Measurements from ENCODE around the gene RAD9A.
"Not testable (repeated sequence)": the region's sequence is repeated elsewhere in the genome, so short reads cannot be mapped to it uniquely, and the experiment has no call there.

RAD9A gene

DNA sequence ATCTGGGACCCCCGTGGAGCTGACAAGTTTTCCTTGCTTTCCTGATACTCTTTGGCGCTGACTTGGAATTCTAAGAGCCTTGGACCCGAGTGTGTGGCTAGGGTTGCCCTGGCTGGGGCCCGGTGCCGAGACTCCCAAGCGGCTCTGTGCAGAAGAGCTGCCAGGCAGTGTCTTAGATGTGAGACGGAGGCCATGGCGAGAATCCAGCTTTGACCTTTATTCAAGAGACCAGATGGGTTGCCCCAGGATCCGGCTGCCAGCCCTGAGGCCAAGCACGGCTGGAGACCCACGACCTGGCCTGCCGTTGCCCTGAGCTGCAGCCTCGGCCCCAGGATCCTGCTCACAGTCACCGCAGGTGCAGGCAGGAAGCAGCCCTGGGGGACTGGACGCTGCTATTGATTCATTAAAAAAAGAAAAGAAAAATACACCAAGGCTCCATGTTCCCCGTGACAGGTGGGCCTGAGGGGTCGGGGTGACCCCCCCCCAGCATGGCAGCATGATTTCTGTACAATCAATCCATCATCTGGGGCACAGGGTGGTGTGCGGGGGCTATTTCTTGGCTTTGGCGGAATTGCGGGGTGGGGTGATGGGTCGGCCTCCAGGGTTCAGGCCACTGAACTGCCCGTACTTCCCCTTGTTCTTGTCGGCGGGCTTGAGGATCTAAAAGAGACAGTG is 6.3 kb downstream of the RAD9A start:
- no peak overlapping the region for H3K4me3 ChIP-seq (ENCODE audit: low read depth, low read length)
- TF ChIP-seq MYC (IDR thresholded peaks at IDR 0.05; ENCODE audit: low read depth, low read length) (no peak), POLR2A (IDR thresholded peaks at IDR 0.05; ENCODE audit: extremely low read depth, insufficient read length) (no peak)
- TF ChIP-seq, protein P1, sequence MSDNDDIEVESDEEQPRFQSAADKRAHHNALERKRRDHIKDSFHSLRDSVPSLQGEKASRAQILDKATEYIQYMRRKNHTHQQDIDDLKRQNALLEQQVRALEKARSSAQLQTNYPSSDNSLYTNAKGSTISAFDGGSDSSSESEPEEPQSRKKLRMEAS (IDR thresholded peaks at IDR 0.05; ENCODE audit: low read depth, low read length): no peak
- TF ChIP-seq, protein P2, sequence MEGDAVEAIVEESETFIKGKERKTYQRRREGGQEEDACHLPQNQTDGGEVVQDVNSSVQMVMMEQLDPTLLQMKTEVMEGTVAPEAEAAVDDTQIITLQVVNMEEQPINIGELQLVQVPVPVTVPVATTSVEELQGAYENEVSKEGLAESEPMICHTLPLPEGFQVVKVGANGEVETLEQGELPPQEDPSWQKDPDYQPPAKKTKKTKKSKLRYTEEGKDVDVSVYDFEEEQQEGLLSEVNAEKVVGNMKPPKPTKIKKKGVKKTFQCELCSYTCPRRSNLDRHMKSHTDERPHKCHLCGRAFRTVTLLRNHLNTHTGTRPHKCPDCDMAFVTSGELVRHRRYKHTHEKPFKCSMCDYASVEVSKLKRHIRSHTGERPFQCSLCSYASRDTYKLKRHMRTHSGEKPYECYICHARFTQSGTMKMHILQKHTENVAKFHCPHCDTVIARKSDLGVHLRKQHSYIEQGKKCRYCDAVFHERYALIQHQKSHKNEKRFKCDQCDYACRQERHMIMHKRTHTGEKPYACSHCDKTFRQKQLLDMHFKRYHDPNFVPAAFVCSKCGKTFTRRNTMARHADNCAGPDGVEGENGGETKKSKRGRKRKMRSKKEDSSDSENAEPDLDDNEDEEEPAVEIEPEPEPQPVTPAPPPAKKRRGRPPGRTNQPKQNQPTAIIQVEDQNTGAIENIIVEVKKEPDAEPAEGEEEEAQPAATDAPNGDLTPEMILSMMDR (IDR thresholded peaks at IDR 0.05; ENCODE audit: low read depth, low read length): no peak
- no peak for DNase-seq (ENCODE audit: low read depth)

DNA sequence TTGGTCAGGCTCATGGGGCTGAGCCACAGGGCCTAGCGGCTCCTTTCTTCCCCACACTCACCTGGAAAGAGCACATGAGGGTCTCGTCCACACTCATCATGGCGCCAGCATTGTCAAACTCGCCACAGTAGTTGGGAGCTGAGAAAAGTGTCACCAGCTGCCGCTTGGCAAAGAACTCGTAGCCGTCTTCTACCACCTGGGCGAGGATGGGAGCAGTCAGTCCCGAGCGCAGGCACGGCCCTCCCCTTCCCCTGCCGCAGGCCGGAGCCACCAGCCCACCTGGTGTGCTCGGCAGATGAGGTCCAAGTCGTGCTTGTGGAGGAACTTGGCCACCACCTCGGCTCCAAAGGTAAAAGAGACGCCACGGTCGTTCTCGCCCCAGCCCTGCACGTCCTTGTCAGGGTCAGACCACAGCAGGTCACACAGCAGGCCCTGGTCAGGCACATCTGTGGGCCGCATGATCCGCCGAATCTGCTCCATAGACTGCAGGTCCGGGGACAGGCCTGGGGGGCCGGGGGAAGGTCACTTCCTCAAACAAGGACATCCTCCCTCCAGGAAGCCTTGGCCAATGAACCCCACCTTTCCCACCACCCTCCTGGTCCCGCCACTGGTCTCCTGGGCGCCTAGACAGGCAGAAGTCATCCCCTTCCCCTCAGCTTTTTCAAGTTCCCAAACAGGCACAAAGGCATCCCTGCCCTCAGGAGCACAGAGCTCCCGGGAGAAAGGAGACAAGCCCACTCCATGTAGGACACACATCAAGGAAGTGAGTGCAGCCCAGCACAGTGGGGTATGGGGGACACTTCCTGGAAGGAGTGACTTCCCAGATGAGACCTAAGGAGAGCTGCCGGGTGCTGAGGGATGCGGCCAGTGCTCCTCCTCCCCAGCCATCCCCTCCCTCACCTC is 7.1 kb downstream of the RAD9A start:
- no peak for TF ChIP-seq MYC (IDR thresholded peaks at IDR 0.05; ENCODE audit: low read depth, low read length)
- TF ChIP-seq, protein P2 (IDR thresholded peaks at IDR 0.05; ENCODE audit: low read depth, low read length): no peak
- TF ChIP-seq, protein P1 (IDR thresholded peaks at IDR 0.05; ENCODE audit: low read depth, low read length): no peak
- no peak for TF ChIP-seq POLR2A (IDR thresholded peaks at IDR 0.05; ENCODE audit: extremely low read depth, insufficient read length)
- no peak overlapping the region for H3K4me3 ChIP-seq (ENCODE audit: low read depth, low read length)
- DNase-seq (ENCODE audit: low read depth): no peak

DNA sequence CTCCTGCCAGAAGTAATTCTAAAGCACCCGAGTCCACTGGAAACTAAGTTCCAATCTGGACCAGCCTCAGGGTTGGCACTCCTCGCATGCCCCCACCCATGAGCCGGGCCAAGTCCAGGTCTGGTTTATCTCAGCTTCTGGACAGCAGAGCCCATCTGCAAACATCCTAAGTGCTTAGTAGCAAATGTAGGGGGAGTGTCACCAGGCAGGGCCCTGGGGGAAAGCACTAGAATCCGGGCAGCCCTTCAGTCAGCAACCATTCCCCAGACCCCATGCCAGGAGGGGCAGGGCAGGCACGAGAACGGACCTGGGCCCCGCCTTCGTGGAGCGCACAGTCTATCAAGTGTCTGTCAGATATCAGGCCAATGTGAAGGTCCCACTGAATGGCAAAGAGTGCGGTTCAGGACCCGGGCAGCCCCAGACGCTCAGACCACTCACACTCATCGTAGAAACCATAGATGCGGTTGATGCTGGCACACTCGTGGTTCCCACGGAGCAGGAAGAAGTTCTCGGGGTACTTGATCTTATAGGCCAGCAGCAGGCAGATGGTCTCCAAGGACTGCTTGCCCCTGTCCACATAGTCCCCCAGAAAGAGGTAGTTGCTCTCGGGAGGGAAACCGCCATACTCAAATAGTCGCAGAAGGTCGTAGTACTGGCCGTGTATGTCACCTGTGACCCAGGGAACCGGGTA is 8.6 kb downstream of the RAD9A start:
- peak overlapping the region; percentile 90 for H3K4me3 ChIP-seq (ENCODE audit: low read depth, low read length)
- DNase-seq (ENCODE audit: low read depth): peak; percentile 58
- no peak for TF ChIP-seq MYC (IDR thresholded peaks at IDR 0.05; ENCODE audit: low read depth, low read length)
- TF ChIP-seq POLR2A (IDR thresholded peaks at IDR 0.05; ENCODE audit: extremely low read depth, insufficient read length): no peak
- TF ChIP-seq, protein P1 (IDR thresholded peaks at IDR 0.05; ENCODE audit: low read depth, low read length): no peak

DNA sequence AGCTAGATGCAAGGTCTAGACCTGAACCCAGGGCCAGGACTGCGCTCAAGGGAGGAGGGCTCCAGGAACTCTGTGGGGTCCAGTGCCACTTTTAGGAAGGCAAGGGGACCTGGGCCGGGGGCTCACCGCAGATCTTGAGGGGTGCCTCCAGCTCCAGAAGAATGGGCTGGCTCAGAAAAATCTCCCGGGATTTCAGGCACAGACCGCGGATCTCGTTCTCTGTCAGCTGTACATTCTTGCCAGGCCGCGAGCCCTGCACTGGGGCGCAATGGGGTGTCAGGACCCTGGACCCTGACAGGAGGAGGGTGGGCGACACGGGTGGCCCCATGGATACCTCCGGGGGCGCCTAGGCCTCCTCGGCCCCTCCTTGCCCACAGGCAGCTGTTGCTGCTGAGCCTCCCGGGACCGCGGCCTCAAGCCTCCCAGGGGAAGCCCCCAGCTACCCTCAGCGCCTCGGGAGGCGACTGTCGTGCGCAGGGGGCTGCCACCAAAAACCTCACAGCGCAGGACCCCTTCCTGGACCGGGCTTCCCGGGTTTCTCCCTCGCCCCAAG is 9.2 kb downstream of the RAD9A start:
- no peak for TF ChIP-seq POLR2A (IDR thresholded peaks at IDR 0.05; ENCODE audit: extremely low read depth, insufficient read length)
- TF ChIP-seq, protein P1 (IDR thresholded peaks at IDR 0.05; ENCODE audit: low read depth, low read length): no peak
- no peak for DNase-seq (ENCODE audit: low read depth)
- H3K4me3 ChIP-seq (ENCODE audit: low read depth, low read length): peak overlapping the region; percentile 90

DNA sequence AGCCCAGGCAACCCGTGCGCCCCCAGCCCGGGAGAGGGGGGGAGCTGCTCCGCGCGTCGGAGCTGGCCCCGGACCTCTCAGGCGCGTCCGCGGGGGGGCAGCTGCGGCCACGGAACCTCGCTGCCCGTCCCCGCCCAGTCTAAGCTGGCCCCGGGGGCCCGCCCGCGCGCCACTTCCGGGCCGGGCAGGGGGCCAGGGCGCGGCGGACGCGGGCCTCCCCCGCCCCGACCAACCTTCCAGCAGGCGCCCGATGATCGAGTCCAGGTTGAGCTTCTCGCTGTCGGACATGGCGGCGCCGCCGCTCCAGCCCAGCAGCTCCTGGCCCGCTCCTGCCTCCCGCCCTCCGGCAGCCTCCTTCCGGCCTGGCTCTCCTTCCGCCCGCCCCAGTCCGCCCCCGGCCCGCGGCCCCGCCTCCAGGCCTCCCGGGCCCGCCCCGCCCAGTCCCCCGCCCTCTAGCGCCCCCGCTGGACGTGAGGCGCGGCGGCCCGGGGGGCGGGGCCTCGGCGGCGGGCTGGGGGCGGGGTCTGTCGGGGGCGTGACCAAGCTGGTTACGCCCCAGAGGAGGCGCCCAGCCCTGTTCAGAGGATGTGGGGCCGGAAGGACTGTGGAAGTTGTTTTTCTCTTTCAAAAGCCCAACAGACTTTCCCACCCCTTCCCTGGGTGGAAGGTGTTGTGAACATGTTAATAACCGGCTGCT is 9.9 kb downstream of the RAD9A start, which contains the start of gene PPP1CA:
Gene PPP1CA (minus strand): TSS at position 364 of the 697 bp plus-strand sequence. CDS start 76 bp downstream, at position 288.
- peak; percentile 80 for TF ChIP-seq POLR2A (IDR thresholded peaks at IDR 0.05; ENCODE audit: extremely low read depth, insufficient read length)
- TF ChIP-seq, protein P2 (IDR thresholded peaks at IDR 0.05; ENCODE audit: low read depth, low read length): no peak
- TF ChIP-seq, protein P1 (IDR thresholded peaks at IDR 0.05; ENCODE audit: low read depth, low read length): peak; percentile 22
- peak; percentile 64; the same call in 1 of the 2 replicates for TF ChIP-seq MYC (IDR thresholded peaks at IDR 0.05; ENCODE audit: low read depth, low read length)
- peak; percentile 93 for DNase-seq (ENCODE audit: low read depth)
- peak within 1 kb of the TSS; percentile 90 for H3K4me3 ChIP-seq (ENCODE audit: low read depth, low read length)

DNA sequence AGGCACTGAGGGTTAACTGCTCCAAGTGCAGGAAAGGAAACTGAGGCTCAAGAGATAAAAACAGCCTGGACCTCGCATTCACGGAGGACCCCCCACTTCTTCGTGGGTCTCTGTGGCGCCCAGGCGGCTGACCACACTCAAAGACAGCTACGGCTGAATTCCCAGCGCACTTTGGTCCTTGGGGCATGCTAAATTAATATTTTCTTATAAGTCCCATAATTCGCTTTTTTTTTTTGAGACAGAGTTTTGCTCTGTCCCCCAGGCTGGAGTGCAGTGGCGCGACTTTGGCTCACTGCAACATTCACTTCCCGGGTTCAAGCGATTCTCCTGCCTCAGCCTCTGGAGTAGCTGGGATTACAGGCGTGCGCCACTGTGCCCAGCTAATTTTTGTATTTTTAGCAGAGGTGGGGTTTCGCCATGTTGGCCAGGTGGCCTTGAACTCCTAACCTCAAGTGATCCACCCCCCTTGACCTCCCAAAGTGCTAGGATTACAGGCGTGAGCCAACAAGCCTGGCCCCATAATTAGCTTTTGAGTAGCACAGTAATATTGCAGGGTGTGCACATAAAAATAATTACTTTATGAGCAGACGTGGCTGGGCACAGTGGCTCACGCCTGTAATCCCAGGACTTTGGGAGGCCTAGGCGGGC is 10.5 kb downstream of the RAD9A start:
- DNase-seq (ENCODE audit: low read depth): not testable (repeated sequence)
- H3K4me3 ChIP-seq (ENCODE audit: low read depth, low read length): peak overlapping the region; percentile 54

DNA sequence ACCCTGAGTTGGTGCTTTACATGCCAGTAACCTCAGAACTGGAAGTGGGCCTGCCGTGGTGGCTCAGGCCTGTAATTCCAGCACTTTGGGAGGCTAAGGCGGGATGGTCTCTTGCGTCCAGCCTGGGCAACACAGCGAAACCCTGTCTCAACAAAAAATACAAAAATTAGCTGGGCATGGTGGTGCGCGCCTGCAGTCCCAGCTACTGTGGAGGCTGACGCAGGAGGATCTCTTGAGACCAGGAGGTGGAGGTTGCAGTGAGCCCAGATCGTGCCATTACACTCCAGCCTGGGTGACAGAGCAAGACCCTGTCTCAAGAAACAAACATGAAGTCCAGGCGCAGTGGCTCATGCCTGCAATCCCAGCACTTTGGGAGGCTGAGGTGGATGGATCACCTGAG is 11.3 kb downstream of the RAD9A start:
- peak overlapping the region; percentile 12 for H3K4me3 ChIP-seq (ENCODE audit: low read depth, low read length)
- not testable (repeated sequence) for DNase-seq (ENCODE audit: low read depth)

All from NB4 (cell line).